SK-N-SH (cell line): ENCODE data around the gene FBXO4. TPM values are rescaled to one million over a fixed set of nuclear protein-coding genes. Genes with fewer than 3 reads are reported as not detected.

Source experiments
- CTCF ChIA-PET: fragments of 300-600, 350-600 bp; formaldehyde crosslinking; extraction: SDS; loops from one replicate; lab custom pipeline; 2021; lab: Yijun Ruan, JAX
- POLR2A ChIA-PET: fragments of 350-600 bp; sonication (Branson Sonifier 250); formaldehyde crosslinking; extraction: SDS; loops from one replicate; lab custom pipeline; 2020; ENCODE audit warnings: antibody characterized with exemption, inconsistent platforms; lab: Yijun Ruan, JAX
- DNase-seq: peaks from one replicate; pipeline ENCODE4 v3.0.0; 2012
- H2AFZ ChIP-seq: fragments of 200-600 bp; sonication (generic); 2 replicates; pipeline ENCODE4 v1.8.1; 2016; ENCODE audit warnings: antibody characterized with exemption, mild to moderate bottlenecking, low read depth
- H3F3A ChIP-seq: fragments of 200-600 bp; sonication (generic); replicated peaks from 2 replicates; pipeline ENCODE3; 2016; ENCODE audit warnings: antibody characterized with exemption, mild to moderate bottlenecking; ENCODE audit not compliant: insufficient read depth
- H3K27ac ChIP-seq, 2 experiments: fragments of 200-500 bp in 1 of 2; fragments of 200-600 bp in 1 of 2; sonication (Bioruptor generic) in 1 of 2; sonication (generic), shearing (Covaris generic) in 1 of 2; 2 replicates each; pipeline versions ENCODE4 v1.5.1 to v1.6.1; 2014 to 2016; ENCODE audit warnings: low read depth in 2 of 2, inconsistent platforms in 1 of 2, low read length in 1 of 2, mild to moderate bottlenecking in 1 of 2, mixed read lengths in 1 of 2
- H3K27me3 ChIP-seq: fragments of 200-600 bp; sonication (generic), shearing (Covaris generic); 2 replicates; pipeline ENCODE4 v1.6.1; 2016; ENCODE audit warnings: mixed run types; ENCODE audit not compliant: insufficient read depth
- H3K36me3 ChIP-seq, 2 experiments: fragments of 200-500 bp in 1 of 2; fragments of 200-600 bp in 1 of 2; sonication (Bioruptor generic) in 1 of 2; sonication (generic) in 1 of 2; replicated peaks in 1 of 2; 2 replicates each; pipeline versions ENCODE3 to v1.5.1; 2014 to 2016; ENCODE audit warnings: low read length in 1 of 2, mild to moderate bottlenecking in 1 of 2; ENCODE audit not compliant: insufficient read depth in 2 of 2, control insufficient read depth in 1 of 2
- H3K4me1 ChIP-seq, 2 experiments: fragments of 200-500 bp in 1 of 2; fragments of 200-600 bp in 1 of 2; sonication (Bioruptor generic) in 1 of 2; sonication (generic), shearing (Covaris generic) in 1 of 2; 2 replicates each; pipeline versions ENCODE4 v1.5.1 to v1.6.1; 2014 to 2016; ENCODE audit warnings: low read depth in 1 of 2, low read length in 1 of 2, mixed run types in 1 of 2; ENCODE audit not compliant: insufficient read depth in 2 of 2, control insufficient read depth in 1 of 2
- H3K4me2 ChIP-seq: fragments of 200-600 bp; sonication (generic), shearing (Covaris generic); 2 replicates; pipeline ENCODE4 v1.6.1; 2017; ENCODE audit warnings: mixed run types
- H3K4me3 ChIP-seq, 2 experiments: fragments of 200-500 bp in 1 of 2; fragments of 200-600 bp in 1 of 2; sonication (Bioruptor generic) in 1 of 2; sonication (generic), shearing (Covaris generic) in 1 of 2; 2 replicates each; pipeline versions ENCODE4 v1.5.1 to v1.8.1; 2014 to 2016; ENCODE audit warnings: low read depth in 2 of 2, inconsistent platforms in 1 of 2, low read length in 1 of 2, mild to moderate bottlenecking in 1 of 2, mixed read lengths in 1 of 2, moderate library complexity in 1 of 2
- H3K79me2 ChIP-seq: fragments of 200-600 bp; sonication (generic); 2 replicates; pipeline ENCODE4 v1.8.1; 2017; ENCODE audit warnings: mild to moderate bottlenecking; ENCODE audit not compliant: insufficient read depth
- H3K9ac ChIP-seq: fragments of 200-600 bp; sonication (generic); 2 replicates; pipeline ENCODE4 v1.6.1; 2017; ENCODE audit warnings: mixed run types
- H3K9me2 ChIP-seq: fragments of 200-600 bp; sonication (generic); 2 replicates; pipeline ENCODE4 v1.6.1; 2017; ENCODE audit warnings: mixed run types
- H3K9me3 ChIP-seq: fragments of 200-600 bp; sonication (generic); 2 replicates; pipeline ENCODE4 v1.6.1; 2017; ENCODE audit warnings: mixed run types, mild to moderate bottlenecking, moderate library complexity
- H4K20me1 ChIP-seq: fragments of 200-600 bp; sonication (generic); 2 replicates; pipeline ENCODE4 v1.6.1; 2017; ENCODE audit warnings: mild to moderate bottlenecking, mixed run types; ENCODE audit not compliant: insufficient read depth
- CTCF ChIP-seq: fragments of 200-600 bp; sonication (generic); IDR thresholded peaks from 2 replicates; pipeline ENCODE4 v1.6.1; 2017; ENCODE audit warnings: antibody characterized with exemption, mild to moderate bottlenecking, moderate library complexity
- ELF1 ChIP-seq: IDR thresholded peaks from 2 replicates; pipeline ENCODE4 v1.4.0; 2012
- EZH2phosphoT487 ChIP-seq: fragments of 200-600 bp; sonication (generic); IDR thresholded peaks from 2 replicates; pipeline ENCODE4 v1.6.1; 2017; ENCODE audit warnings: low read depth, mixed run types, mild to moderate bottlenecking, antibody characterized with exemption, moderate library complexity, borderline replicate concordance
- FOSL2 ChIP-seq: IDR thresholded peaks from 2 replicates; pipeline ENCODE4 v1.4.0; 2012; ENCODE audit warnings: low read depth, mild to moderate bottlenecking, moderate library complexity, borderline replicate concordance
- FOXM1 ChIP-seq: IDR thresholded peaks from 2 replicates; pipeline ENCODE4 v1.4.0; 2012; ENCODE audit warnings: low read depth, mild to moderate bottlenecking
- GABPA ChIP-seq: IDR thresholded peaks from 2 replicates; pipeline ENCODE4 v1.4.0; 2012; ENCODE audit warnings: low read depth, mild to moderate bottlenecking
- MAX ChIP-seq: IDR thresholded peaks from 2 replicates; pipeline ENCODE4 v1.4.0; 2012; ENCODE audit warnings: low read depth
- MXI1 ChIP-seq: IDR thresholded peaks from 2 replicates; pipeline ENCODE4 v1.6.1; 2012; ENCODE audit warnings: mild to moderate bottlenecking, low read depth, low read length, improper control_type of control experiment
- NRF1 ChIP-seq: IDR thresholded peaks from 2 replicates; pipeline ENCODE4 v1.6.1; 2012; ENCODE audit warnings: low read depth, mild to moderate bottlenecking, low read length
- PBX3 ChIP-seq: IDR thresholded peaks from 2 replicates; pipeline ENCODE4; 2012
- POLR2AphosphoS5 ChIP-seq: IDR thresholded peaks from 2 replicates; pipeline ENCODE4 v1.6.1; 2012; ENCODE audit warnings: low read depth, low read length
- RFX5 ChIP-seq: IDR thresholded peaks from 2 replicates; pipeline ENCODE4 v1.6.1; 2012; ENCODE audit warnings: mild to moderate bottlenecking, improper control_type of control experiment, low read length
- RXRA ChIP-seq: IDR thresholded peaks from 2 replicates; pipeline ENCODE4 v1.4.0; 2012; ENCODE audit warnings: low read depth, mild to moderate bottlenecking, borderline replicate concordance
- TAF1 ChIP-seq: IDR thresholded peaks from 2 replicates; pipeline ENCODE4 v1.6.1; 2012; ENCODE audit warnings: low read depth, mild to moderate bottlenecking, low read length, moderate library complexity, borderline replicate concordance
- TEAD4 ChIP-seq: IDR thresholded peaks from 2 replicates; pipeline ENCODE4 v1.4.0; 2012; ENCODE audit warnings: mild to moderate bottlenecking, borderline replicate concordance; ENCODE audit not compliant: insufficient read depth
- YY1 ChIP-seq: IDR thresholded peaks from 2 replicates; pipeline ENCODE4 v1.4.0; 2012; ENCODE audit warnings: low read depth, mild to moderate bottlenecking
- ZBTB33 ChIP-seq: IDR thresholded peaks from 2 replicates; pipeline ENCODE4 v1.4.0; 2012; ENCODE audit warnings: low read depth, borderline replicate concordance
- WGBS: methylation state at CpG from one replicate; pipeline ENCODE4 v1.1.6; 2017; ENCODE audit warnings: low lambda C conversion rate; 5-methylcytosine and 5-hydroxymethylcytosine counted together
- polyA plus RNA-seq, 3 experiments: library from polyadenylated mRNA; depleted of rRNA; stranded (reverse); fragments of >200 nt; gene quantifications; 2 replicates each; pipeline ENCODE4 v1.2.3, GENCODE V29; 2012
- TF ChIP-seq, protein P1 (sequence below): IDR thresholded peaks from 2 replicates; pipeline ENCODE4 v1.6.1; 2012; ENCODE audit warnings: mild to moderate bottlenecking, low read depth, low read length, moderate library complexity

The FBXO4 gene
- polyA plus RNA-seq, 1 of the 3 experiments (the other 2 are of a cell fraction): 2.9 TPM

DNA sequence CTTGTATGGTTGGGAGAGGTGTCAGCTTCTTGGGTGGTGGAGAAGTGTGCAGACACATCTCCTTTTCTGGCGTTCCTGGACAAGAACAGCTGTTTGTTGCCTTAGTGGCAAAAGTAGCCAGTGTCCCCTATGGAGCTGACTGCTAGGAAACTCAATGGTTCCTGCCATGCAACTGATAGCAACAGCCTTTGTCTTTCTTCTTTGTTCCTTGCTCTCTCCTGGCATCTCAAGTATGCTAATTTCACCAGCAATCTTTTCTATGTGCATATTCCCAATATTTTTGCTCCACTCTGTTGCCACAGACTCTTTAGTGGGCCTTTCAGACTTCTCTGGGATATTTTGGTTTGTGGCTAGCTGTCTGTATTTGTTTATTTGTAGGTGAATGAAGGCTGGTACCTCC lies 36.7 kb downstream of the FBXO4 start:
- DNase-seq: no peak
- Histone ChIP-seq H2AFZ (no peak overlapping the region), H3K9me2 (no peaks in the 10 kb centered on the region), H3K9me3 (peaks cover 3% of the 10 kb centered on the region), H3K79me2 (no peaks in the 10 kb centered on the region), H3K27me3 (no peaks in the 10 kb centered on the region), H3K4me2 (no peak overlapping the region), H3K4me3 (no peak overlapping the region), H3K4me1 (no peaks in the 10 kb centered on the region), H4K20me1 (no peaks in the 10 kb centered on the region), H3F3A (no peaks in the 10 kb centered on the region), H3K36me3 (no peaks in the 10 kb centered on the region), H3K9ac (no peak overlapping the region), H3K27ac (no peak overlapping the region)
- POLR2A ChIA-PET: no interaction called here
- no peak for TF ChIP-seq RXRA
- TF ChIP-seq TAF1: no peak
- TF ChIP-seq TEAD4: no peak
- TF ChIP-seq NRF1: no peak
- TF ChIP-seq POLR2AphosphoS5: no peak
- no peak for TF ChIP-seq ELF1
- TF ChIP-seq EZH2phosphoT487: no peak
- no peak for TF ChIP-seq YY1
- 0% methylated on average over 1 of the region's 1 CpG for WGBS
- CTCF ChIA-PET: interaction anchor here (0.6 kb wide), 1 partner anchor 629 kb away, joined by 3 read pairs; no protein-coding TSS in a partner anchor

DNA sequence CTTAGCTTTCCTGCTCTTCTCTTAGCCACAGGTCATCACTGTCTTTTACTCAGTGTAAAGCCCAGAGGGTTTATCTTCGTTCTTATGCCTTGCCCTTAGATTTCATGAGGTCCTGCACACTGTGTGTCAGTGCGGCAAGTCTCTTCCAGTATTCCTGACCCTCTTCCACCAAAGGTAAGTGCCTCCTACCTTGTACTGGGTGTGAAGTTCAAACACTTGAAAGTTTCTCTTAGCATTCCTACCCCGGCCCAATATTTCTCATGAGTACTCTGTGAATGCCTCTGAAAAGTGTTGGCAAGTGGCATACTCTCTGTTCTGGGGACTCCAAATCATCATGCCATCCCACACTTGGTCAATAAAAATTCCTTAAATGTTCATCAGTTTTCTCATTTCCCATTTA lies 37.4 kb downstream of the FBXO4 start:
- CTCF ChIA-PET: interaction anchor here (0.6 kb wide), 2 partner anchors 34 to 628 kb away, joined by 3 read pairs; no protein-coding TSS in a partner anchor
- no peak for TF ChIP-seq RFX5
- no peak for TF ChIP-seq ELF1
- TF ChIP-seq CTCF: no peak
- no peak for TF ChIP-seq ZBTB33
- TF ChIP-seq MXI1: no peak
- TF ChIP-seq FOSL2: no peak
- no peak for TF ChIP-seq MAX
- TF ChIP-seq FOXM1: no peak
- TF ChIP-seq, protein P1, sequence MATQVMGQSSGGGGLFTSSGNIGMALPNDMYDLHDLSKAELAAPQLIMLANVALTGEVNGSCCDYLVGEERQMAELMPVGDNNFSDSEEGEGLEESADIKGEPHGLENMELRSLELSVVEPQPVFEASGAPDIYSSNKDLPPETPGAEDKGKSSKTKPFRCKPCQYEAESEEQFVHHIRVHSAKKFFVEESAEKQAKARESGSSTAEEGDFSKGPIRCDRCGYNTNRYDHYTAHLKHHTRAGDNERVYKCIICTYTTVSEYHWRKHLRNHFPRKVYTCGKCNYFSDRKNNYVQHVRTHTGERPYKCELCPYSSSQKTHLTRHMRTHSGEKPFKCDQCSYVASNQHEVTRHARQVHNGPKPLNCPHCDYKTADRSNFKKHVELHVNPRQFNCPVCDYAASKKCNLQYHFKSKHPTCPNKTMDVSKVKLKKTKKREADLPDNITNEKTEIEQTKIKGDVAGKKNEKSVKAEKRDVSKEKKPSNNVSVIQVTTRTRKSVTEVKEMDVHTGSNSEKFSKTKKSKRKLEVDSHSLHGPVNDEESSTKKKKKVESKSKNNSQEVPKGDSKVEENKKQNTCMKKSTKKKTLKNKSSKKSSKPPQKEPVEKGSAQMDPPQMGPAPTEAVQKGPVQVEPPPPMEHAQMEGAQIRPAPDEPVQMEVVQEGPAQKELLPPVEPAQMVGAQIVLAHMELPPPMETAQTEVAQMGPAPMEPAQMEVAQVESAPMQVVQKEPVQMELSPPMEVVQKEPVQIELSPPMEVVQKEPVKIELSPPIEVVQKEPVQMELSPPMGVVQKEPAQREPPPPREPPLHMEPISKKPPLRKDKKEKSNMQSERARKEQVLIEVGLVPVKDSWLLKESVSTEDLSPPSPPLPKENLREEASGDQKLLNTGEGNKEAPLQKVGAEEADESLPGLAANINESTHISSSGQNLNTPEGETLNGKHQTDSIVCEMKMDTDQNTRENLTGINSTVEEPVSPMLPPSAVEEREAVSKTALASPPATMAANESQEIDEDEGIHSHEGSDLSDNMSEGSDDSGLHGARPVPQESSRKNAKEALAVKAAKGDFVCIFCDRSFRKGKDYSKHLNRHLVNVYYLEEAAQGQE: no peak
- TF ChIP-seq PBX3: no peak
- TF ChIP-seq GABPA: no peak

More for the DNA sequence above, 37.4 kb downstream of the FBXO4 start:
- 4% methylated on average over 3 of the region's 3 CpGs for WGBS
- Histone ChIP-seq H3K36me3 (no peaks in the 10 kb centered on the region), H3K4me2 (no peak overlapping the region), H3K4me1 (no peaks in the 10 kb centered on the region), H3F3A (no peaks in the 10 kb centered on the region), H3K4me3 (no peak overlapping the region), H3K9me3 (peaks cover 3% of the 10 kb centered on the region), H3K27me3 (no peaks in the 10 kb centered on the region), H3K27ac (no peak overlapping the region), H3K9me2 (no peaks in the 10 kb centered on the region), H4K20me1 (no peaks in the 10 kb centered on the region), H3K9ac (no peak overlapping the region), H2AFZ (no peak overlapping the region), H3K79me2 (no peaks in the 10 kb centered on the region)
- POLR2A ChIA-PET: no interaction called here
- DNase-seq: no peak
